PC-9 (cell line): ENCODE data around the gene AKAP13. TPM values are rescaled to one million over a fixed set of nuclear protein-coding genes. Genes with fewer than 3 reads are reported as not detected.

Source experiments
- BruUV-seq: library from RNA; stranded (reverse); fragments of 400-500 nt; replicated peaks from 2 replicates; lab custom pipeline; 2021; lab: Mats Ljungman, UMichigan
- CTCF ChIA-PET: fragments of 300-600 bp; sonication (Branson Sonifier 250); formaldehyde crosslinking; loops from one replicate; lab custom pipeline; 2022; ENCODE audit warnings: antibody characterized with exemption; lab: Charles Lee
- POLR2A ChIA-PET: fragments of 300-600 bp; sonication (Branson Sonifier 250); formaldehyde crosslinking; loops from one replicate; lab custom pipeline; 2022; ENCODE audit warnings: antibody characterized with exemption; ENCODE audit not compliant: unreplicated experiment; lab: Charles Lee
- DNase-seq, 2 experiments: peaks; one replicate each; pipeline versions ENCODE4 v3.0.0 to v3.0.0-alpha.2; 2015 to 2022; ENCODE audit warnings: mixed read lengths in 1 of 2
- H2AFZ ChIP-seq: fragments of 200-600 bp; sonication (generic); 2 replicates; pipeline ENCODE4 v1.8.1; 2017; ENCODE audit warnings: antibody characterized with exemption
- H3F3A ChIP-seq: fragments of 200-600 bp; sonication (generic); 2 replicates; pipeline ENCODE4 v1.8.1; 2017; ENCODE audit warnings: antibody characterized with exemption, mild to moderate bottlenecking, low read depth; ENCODE audit not compliant: insufficient read depth
- H3K27ac ChIP-seq: fragments of 200-600 bp; sonication (generic); 2 replicates; pipeline ENCODE4 v1.6.1; 2016; ENCODE audit warnings: mixed run types
- H3K27me3 ChIP-seq: fragments of 200-600 bp; sonication (generic); 2 replicates; pipeline ENCODE4 v1.6.1; 2016; ENCODE audit warnings: low read depth, mixed run types; ENCODE audit not compliant: insufficient read depth
- H3K36me3 ChIP-seq: fragments of 200-600 bp; sonication (generic); 2 replicates; pipeline ENCODE4 v1.6.1; 2016; ENCODE audit warnings: low read depth, mixed run types
- H3K4me1 ChIP-seq: fragments of 200-600 bp; sonication (generic); replicated peaks from 2 replicates; pipeline ENCODE4 v1.6.1; 2016; ENCODE audit warnings: mixed run types; ENCODE audit not compliant: insufficient read depth
- H3K4me2 ChIP-seq: fragments of 200-600 bp; sonication (generic); 2 replicates; pipeline ENCODE4 v1.6.1; 2017; ENCODE audit warnings: mixed run types
- H3K4me3 ChIP-seq: fragments of 200-600 bp; sonication (generic); 2 replicates; pipeline ENCODE4 v1.6.1; 2016; ENCODE audit warnings: mixed run types
- H3K79me2 ChIP-seq: fragments of 200-600 bp; sonication (generic); 2 replicates; pipeline ENCODE4 v1.6.1; 2017; ENCODE audit warnings: low read depth, mixed run types
- H3K9me2 ChIP-seq: fragments of 200-600 bp; sonication (generic); 2 replicates; pipeline ENCODE4 v1.8.1; 2017; ENCODE audit warnings: mild to moderate bottlenecking; ENCODE audit not compliant: insufficient read depth
- H3K9me3 ChIP-seq: fragments of 200-600 bp; sonication (generic); 2 replicates; pipeline ENCODE4 v1.8.1; 2016; ENCODE audit warnings: low read depth; ENCODE audit not compliant: insufficient read depth
- H4K20me1 ChIP-seq: fragments of 200-600 bp; sonication (generic); 2 replicates; pipeline ENCODE4 v1.8.1; 2017; ENCODE audit not compliant: insufficient read depth
- EZH2 ChIP-seq: fragments of 200-600 bp; sonication (generic); IDR thresholded peaks from 2 replicates; pipeline ENCODE4 v1.8.0; 2017; ENCODE audit warnings: antibody characterized with exemption, low read depth
- intact Hi-C: fragments of 100-400 bp; cut with micrococcal nuclease; formaldehyde crosslinking; loops from one replicate; pipeline ENCODE4 v1.10.0; 2022; ENCODE audit not compliant: unreplicated experiment
- total RNA-seq: library from RNA; stranded (reverse); gene quantifications from 2 replicates; pipeline ENCODE4 v1.2.3, GENCODE V29; 2021
- TF ChIP-seq, protein P1 (sequence below): fragments of 200-600 bp; sonication (generic); conservative IDR thresholded peaks from 2 replicates; pipeline ENCODE4 v1.6.1; 2017; ENCODE audit warnings: mixed run types, antibody characterized with exemption, mild to moderate bottlenecking, moderate library complexity

Gene AKAP13
- total RNA-seq, 1 experiment from 2014 or later, result 82.5 TPM

DNA sequence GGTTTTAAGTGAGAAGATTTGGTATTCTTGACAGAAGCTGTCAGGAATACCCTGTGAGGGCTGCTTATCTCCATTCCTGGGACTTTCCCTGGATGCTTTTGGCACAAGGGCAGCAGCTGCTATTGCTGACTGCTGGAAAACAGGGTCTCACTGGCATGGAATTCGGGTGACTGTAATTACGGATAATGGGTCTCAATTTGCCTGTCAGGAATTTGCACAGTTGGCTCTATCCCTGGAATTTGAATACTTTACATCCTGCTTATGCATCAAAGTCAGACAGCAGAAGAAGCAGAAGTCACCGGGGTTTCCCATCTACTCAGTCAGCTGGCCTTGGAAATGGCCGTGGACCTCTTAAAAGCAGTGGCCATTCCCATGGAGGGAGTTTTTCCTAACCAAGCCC is 25.9 kb upstream of the AKAP13 start:
- intact Hi-C loops, result no loop called here
- H3K36me3 ChIP-seq, result no peaks in the 10 kb centered on the region
- H3K9me3 ChIP-seq, result no peaks in the 10 kb centered on the region
- ChIA-PET POLR2A (interaction anchor here (0.7 kb wide), 1 partner anchor 36 kb away, joined by 5 read pairs; no protein-coding TSS in a partner anchor), CTCF (no interaction called here)
- no peak for TF ChIP-seq EZH2
- TF ChIP-seq, protein P1, sequence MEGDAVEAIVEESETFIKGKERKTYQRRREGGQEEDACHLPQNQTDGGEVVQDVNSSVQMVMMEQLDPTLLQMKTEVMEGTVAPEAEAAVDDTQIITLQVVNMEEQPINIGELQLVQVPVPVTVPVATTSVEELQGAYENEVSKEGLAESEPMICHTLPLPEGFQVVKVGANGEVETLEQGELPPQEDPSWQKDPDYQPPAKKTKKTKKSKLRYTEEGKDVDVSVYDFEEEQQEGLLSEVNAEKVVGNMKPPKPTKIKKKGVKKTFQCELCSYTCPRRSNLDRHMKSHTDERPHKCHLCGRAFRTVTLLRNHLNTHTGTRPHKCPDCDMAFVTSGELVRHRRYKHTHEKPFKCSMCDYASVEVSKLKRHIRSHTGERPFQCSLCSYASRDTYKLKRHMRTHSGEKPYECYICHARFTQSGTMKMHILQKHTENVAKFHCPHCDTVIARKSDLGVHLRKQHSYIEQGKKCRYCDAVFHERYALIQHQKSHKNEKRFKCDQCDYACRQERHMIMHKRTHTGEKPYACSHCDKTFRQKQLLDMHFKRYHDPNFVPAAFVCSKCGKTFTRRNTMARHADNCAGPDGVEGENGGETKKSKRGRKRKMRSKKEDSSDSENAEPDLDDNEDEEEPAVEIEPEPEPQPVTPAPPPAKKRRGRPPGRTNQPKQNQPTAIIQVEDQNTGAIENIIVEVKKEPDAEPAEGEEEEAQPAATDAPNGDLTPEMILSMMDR, result no peak
- H3K27ac ChIP-seq, result no peak overlapping the region
- no peak overlapping the region for H3K4me2 ChIP-seq
- no peaks in the 10 kb centered on the region for H3K27me3 ChIP-seq
- peaks cover 41% of the 10 kb centered on the region for H3K4me1 ChIP-seq
- H2AFZ ChIP-seq, result no peak overlapping the region
- no TSS peak for BruUV-seq
- peaks cover 32% of the 10 kb centered on the region for H3F3A ChIP-seq
- no peaks in the 10 kb centered on the region for H3K79me2 ChIP-seq
- H3K4me3 ChIP-seq, result no peak overlapping the region
- DNase-seq, result no peak
- H3K9me2 ChIP-seq, result no peaks in the 10 kb centered on the region
- H4K20me1 ChIP-seq, result no peaks in the 10 kb centered on the region

- CTCF ChIA-PET, result no interaction called here
- no peak overlapping the region for H3K27ac ChIP-seq
- POLR2A ChIA-PET, result interaction anchor here (0.6 kb wide), 1 partner anchor 502 kb away, joined by 7 read pairs; no protein-coding TSS in a partner anchor
Measured at GRCh38 chr15:85354948-85355347, 25.5 kb upstream of the AKAP13 start.

GRCh38 chr15:85356276-85356675 is 24.1 kb upstream of the AKAP13 start:
- no peak overlapping the region for H3K4me3 ChIP-seq
- peak overlapping the region; percentile 94; the same call in 1 of the 2 replicates for H3K27ac ChIP-seq
- no peak for DNase-seq
- no peaks in the 10 kb centered on the region for H3K9me3 ChIP-seq
- peaks cover 29% of the 10 kb centered on the region for H3F3A ChIP-seq
- CTCF ChIA-PET, result no interaction called here
- peaks cover 41% of the 10 kb centered on the region for H3K4me1 ChIP-seq
- BruUV-seq, result no TSS peak
- no peaks in the 10 kb centered on the region for H3K9me2 ChIP-seq
- no peaks in the 10 kb centered on the region for H3K79me2 ChIP-seq
- no peak overlapping the region for H2AFZ ChIP-seq
- TF ChIP-seq EZH2, result no peak
- TF ChIP-seq, protein P1, result no peak
- H3K4me2 ChIP-seq, result no peak overlapping the region
- H4K20me1 ChIP-seq, result no peaks in the 10 kb centered on the region
- intact Hi-C loops, result no loop called here
- H3K36me3 ChIP-seq, result no peaks in the 10 kb centered on the region
- H3K27me3 ChIP-seq, result no peaks in the 10 kb centered on the region
- POLR2A ChIA-PET, result no interaction called here

More at GRCh38 chr15:85354948-85355347, 25.5 kb upstream of the AKAP13 start:
- TF ChIP-seq, protein P1, result no peak
- TF ChIP-seq EZH2, result no peak
- Histone ChIP-seq H4K20me1 (no peaks in the 10 kb centered on the region), H3K36me3 (no peaks in the 10 kb centered on the region), H2AFZ (no peak overlapping the region), H3K79me2 (no peaks in the 10 kb centered on the region), H3K4me1 (peaks cover 45% of the 10 kb centered on the region), H3K27me3 (no peaks in the 10 kb centered on the region), H3K9me3 (no peaks in the 10 kb centered on the region), H3K4me2 (no peak overlapping the region), H3F3A (peaks cover 33% of the 10 kb centered on the region), H3K4me3 (no peak overlapping the region), H3K9me2 (no peaks in the 10 kb centered on the region)
- DNase-seq, result no peak
- intact Hi-C loops, result no loop called here
- BruUV-seq, result no TSS peak
